IMR-90 (cell line): ENCODE data around the gene FUCA2. TPM values are rescaled to one million over a fixed set of nuclear protein-coding genes. Genes with fewer than 3 reads are reported as not detected.

Experiments used
- ATAC-seq: fragments of 200-7000 bp; cut with Tn5 transposase; 2 replicates; pipeline ENCODE4 v1.9.1; 2020; ENCODE audit warnings: low read depth, mild to moderate bottlenecking, moderate library complexity
- BruUV-seq: library from RNA; stranded (reverse); fragments of 400-500 nt; replicated peaks from 2 replicates; lab custom pipeline; 2021; lab: Mats Ljungman, UMichigan
- CTCF ChIA-PET: fragments of 300-600 bp; formaldehyde crosslinking; extraction: SDS; loops from one replicate; lab custom pipeline; 2021; ENCODE audit warnings: antibody characterized with exemption; lab: Yijun Ruan, JAX
- POLR2A ChIA-PET: fragments of 300-600 bp; sonication (Branson Sonifier 250); formaldehyde crosslinking; loops from one replicate; lab custom pipeline; 2022; ENCODE audit warnings: antibody characterized with exemption; ENCODE audit not compliant: unreplicated experiment; lab: Charles Lee
- DNase-seq: peaks from one replicate; pipeline ENCODE4 v3.0.0; 2013
- H2AFZ ChIP-seq: replicated peaks from 2 replicates; pipeline ENCODE3; 2013; ENCODE audit warnings: low read length, mild to moderate bottlenecking; ENCODE audit not compliant: poor library complexity
- H2AK5ac ChIP-seq: 2 replicates; pipeline ENCODE4 v1.6.1; 2013; ENCODE audit warnings: low read depth, low read length, inconsistent platforms
- H2AK9ac ChIP-seq: replicated peaks from 2 replicates; pipeline ENCODE3; 2013; ENCODE audit warnings: mild to moderate bottlenecking, low read depth, low read length, moderate library complexity; ENCODE audit not compliant: poor library complexity
- H2BK120ac ChIP-seq: 2 replicates; pipeline ENCODE4 v1.6.1; 2013; ENCODE audit warnings: low read depth, low read length, inconsistent platforms
- H2BK15ac ChIP-seq: 3 replicates; pipeline ENCODE4 v1.6.1; 2013; ENCODE audit warnings: low read depth, low read length, inconsistent platforms
- H2BK20ac ChIP-seq: 2 replicates; pipeline ENCODE4 v1.6.1; 2013; ENCODE audit warnings: low read depth, mild to moderate bottlenecking, inconsistent platforms, low read length, moderate library complexity
- H2BK5ac ChIP-seq: 2 replicates; pipeline ENCODE4 v1.6.1; 2013; ENCODE audit warnings: mild to moderate bottlenecking, low read depth, low read length, inconsistent platforms; ENCODE audit not compliant: poor library complexity, severe bottlenecking
- H3K14ac ChIP-seq: replicated peaks from 2 replicates; pipeline ENCODE4 v1.6.1; 2013; ENCODE audit warnings: low read depth, low read length, inconsistent platforms
- H3K18ac ChIP-seq: 2 replicates; pipeline ENCODE4 v1.6.1; 2013; ENCODE audit warnings: low read depth, low read length, control low read depth
- H3K23ac ChIP-seq: 2 replicates; pipeline ENCODE4 v1.6.1; 2013; ENCODE audit warnings: low read depth, low read length, inconsistent platforms
- H3K27ac ChIP-seq: 2 replicates; pipeline ENCODE4 v1.5.1; 2013; ENCODE audit warnings: mild to moderate bottlenecking, control low read depth, low read length; ENCODE audit not compliant: insufficient read depth
- H3K27me3 ChIP-seq: 2 replicates; pipeline ENCODE4 v1.6.1; 2013; ENCODE audit warnings: low read length; ENCODE audit not compliant: control insufficient read depth, insufficient read depth
- H3K36me3 ChIP-seq: 2 replicates; pipeline ENCODE4 v1.6.1; 2013; ENCODE audit warnings: low read length, mixed read lengths; ENCODE audit not compliant: control insufficient read depth, insufficient read depth
- H3K4ac ChIP-seq: 2 replicates; pipeline ENCODE4 v1.6.1; 2013; ENCODE audit warnings: low read depth, low read length, inconsistent platforms
- H3K4me1 ChIP-seq: 2 replicates; pipeline ENCODE4 v1.6.1; 2013; ENCODE audit warnings: low read length, mixed read lengths; ENCODE audit not compliant: control insufficient read depth, insufficient read depth
- H3K4me2 ChIP-seq: 2 replicates; pipeline ENCODE4 v1.6.1; 2013; ENCODE audit warnings: low read depth, mild to moderate bottlenecking, control low read depth, low read length, moderate library complexity
- H3K4me3 ChIP-seq: 2 replicates; pipeline ENCODE4 v1.5.1; 2013; ENCODE audit warnings: low read depth, mild to moderate bottlenecking, control low read depth, low read length, moderate library complexity; ENCODE audit not compliant: insufficient read depth
- H3K56ac ChIP-seq: 2 replicates; pipeline ENCODE4 v1.6.1; 2013; ENCODE audit warnings: low read length, inconsistent platforms; ENCODE audit not compliant: insufficient read depth; ENCODE audit errors: extremely low read depth
- H3K79me1 ChIP-seq, 2 experiments: 2 replicates each; pipeline ENCODE4 v1.6.1; 2013; ENCODE audit warnings: low read length in 2 of 2, inconsistent platforms in 1 of 2, low read depth in 1 of 2
- H3K9ac ChIP-seq: 2 replicates; pipeline ENCODE4 v1.6.1; 2013; ENCODE audit warnings: low read depth, low read length, control low read depth
- H3K9me1 ChIP-seq: 2 replicates; pipeline ENCODE4 v1.6.1; 2013; ENCODE audit warnings: low read length, inconsistent platforms; ENCODE audit not compliant: insufficient read depth
- H3K9me3 ChIP-seq: 2 replicates; pipeline ENCODE4 v1.6.1; 2013; ENCODE audit warnings: low read length; ENCODE audit not compliant: control insufficient read depth, insufficient read depth
- H4K20me1 ChIP-seq: 2 replicates; pipeline ENCODE4 v1.6.1; 2013; ENCODE audit warnings: low read length, inconsistent platforms; ENCODE audit not compliant: insufficient read depth
- H4K5ac ChIP-seq: 2 replicates; pipeline ENCODE4 v1.6.1; 2013; ENCODE audit warnings: mild to moderate bottlenecking, low read depth, low read length, control low read depth
- H4K8ac ChIP-seq, 2 experiments: 2 replicates each; pipeline ENCODE4 v1.6.1; 2013; ENCODE audit warnings: low read depth in 2 of 2, low read length in 2 of 2, control low read depth in 1 of 2, inconsistent platforms in 1 of 2
- H4K91ac ChIP-seq: 2 replicates; pipeline ENCODE4 v1.6.1; 2013; ENCODE audit warnings: low read depth, low read length, inconsistent platforms; ENCODE audit not compliant: insufficient read depth
- CEBPB ChIP-seq: IDR thresholded peaks from 2 replicates; pipeline ENCODE4 v1.6.1; 2012; ENCODE audit warnings: low read depth, low read length, improper control_type of control experiment
- CHD1 ChIP-seq: IDR thresholded peaks from 2 replicates; pipeline ENCODE4 v1.6.1; 2012; ENCODE audit warnings: low read depth, low read length, improper control_type of control experiment
- FOS ChIP-seq: fragments of 150-350 bp; IDR thresholded peaks from 2 replicates; pipeline ENCODE4 v1.6.1; 2016; ENCODE audit warnings: low read depth, low read length
- SMC3 ChIP-seq: fragments of 150-350 bp; IDR thresholded peaks from 2 replicates; pipeline ENCODE4 v1.6.1; 2016; ENCODE audit warnings: low read depth, mild to moderate bottlenecking, antibody characterized with exemption, low read length, moderate library complexity
- WGBS, 2 experiments: methylation state at CpG; one replicate each; pipeline versions ENCODE4 v1.1.5 to v1.1.7; 2013; ENCODE audit warnings: missing lambda C conversion rate in 2 of 2; ENCODE audit not compliant: insufficient read length in 1 of 2; ENCODE audit errors: extremely low coverage in 2 of 2; 5-methylcytosine and 5-hydroxymethylcytosine counted together
- dilution Hi-C: fragments of 300-500 bp; cut with HindIII; formaldehyde crosslinking; loops from one replicate; pipeline ENCODE4 v1.14.3; 2018; ENCODE audit warnings: low sequenced_read_pairs; ENCODE audit not compliant: unreplicated experiment
- in situ Hi-C: fragments of 300-500 bp; cut with MboI; formaldehyde crosslinking; loops from 3 replicates; pipeline ENCODE4 v1.14.3; 2019; ENCODE audit warnings: low sequenced_read_pairs, inconsistent platforms, mixed read lengths
- intact Hi-C: fragments of 100-400 bp; cut with micrococcal nuclease; formaldehyde crosslinking; loops from 2 replicates; pipeline ENCODE4 v1.10.0; 2022
- polyA plus RNA-seq, 3 experiments: library from polyadenylated mRNA; depleted of rRNA; stranded (reverse); fragments of >200 nt; gene quantifications; 2 replicates each; pipeline ENCODE4 v1.2.3, GENCODE V29; 2012; ENCODE audit warnings: low replicate concordance in 1 of 3
- total RNA-seq: library from RNA; depleted of rRNA; stranded (reverse); fragments of >200 nt; gene quantifications from 2 replicates; pipeline ENCODE4 v1.2.3, GENCODE V29; 2012

FUCA2 gene
- total and polyA plus RNA-seq, 2 of the 4 experiments (the other 2 are of a cell fraction): 44.1 to 47.4 TPM

DNA sequence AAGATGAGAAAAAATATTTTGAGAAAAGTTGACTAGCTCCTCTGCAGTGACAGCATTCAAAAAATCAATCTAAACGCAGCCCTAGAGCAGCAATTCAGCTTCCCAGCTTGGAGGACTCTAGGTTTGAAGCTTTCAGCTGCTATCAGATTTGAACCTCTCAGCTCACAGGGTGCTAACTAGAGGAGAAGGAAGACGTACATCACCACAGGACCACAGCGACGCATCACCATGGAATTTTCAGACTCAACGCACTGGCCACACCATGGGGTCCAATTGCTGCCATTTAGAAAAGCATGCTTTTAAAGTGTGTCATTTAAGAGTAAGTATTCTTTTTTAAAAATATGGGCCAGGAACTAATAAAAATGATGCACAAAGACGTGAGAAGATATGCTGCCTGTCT is 45.0 kb upstream of the FUCA2 start:
- Histone ChIP-seq H3K14ac (peak overlapping the region; percentile 76), H2BK120ac (peak overlapping the region; percentile 75; the same call in 1 of the 2 replicates), H4K8ac (peak overlapping the region; percentile 41 to 74; a peak in 3 of 4 replicates), H4K91ac (peak overlapping the region; percentile 59; the same call in 1 of the 2 replicates), H4K20me1 (no peaks in the 10 kb centered on the region), H2BK5ac (peak overlapping the region; percentile 59), H3K79me1 (peaks cover 3 to 21% of the 10 kb centered on the region in 2 experiments; a peak in 3 of 4 replicates), H3K27ac (peak overlapping the region; percentile 66), H3K27me3 (no peaks in the 10 kb centered on the region), H3K36me3 (no peaks in the 10 kb centered on the region), H3K4me3 (no peak overlapping the region), H3K56ac (no peak overlapping the region), H3K9me1 (peaks cover 5% of the 10 kb centered on the region; the same call in 1 of the 2 replicates), H3K9ac (no peak overlapping the region; the same call in 1 of the 2 replicates), H2AK9ac (no peak overlapping the region), H3K9me3 (no peaks in the 10 kb centered on the region), H4K5ac (peak overlapping the region; percentile 65; the same call in 1 of the 2 replicates), H3K23ac (no peak overlapping the region; the same call in 1 of the 2 replicates), H3K4me1 (no peaks in the 10 kb centered on the region; the same call in 1 of the 2 replicates), H3K4ac (peak overlapping the region; percentile 71), H2BK15ac (peak overlapping the region; percentile 19; the same call in 1 of the 3 replicates), H2AFZ (peak overlapping the region; percentile 63), H3K4me2 (peak overlapping the region; percentile 67), H2AK5ac (no peak overlapping the region), H3K18ac (no peak overlapping the region; the same call in 1 of the 2 replicates), H2BK20ac (peak overlapping the region; percentile 78)
- ATAC-seq (peak; percentile 98), DNase-seq (peak; percentile 95)
- in situ Hi-C loops (no loop called here), intact Hi-C loops (loop anchor here (5.0 kb wide), 1 partner anchor 104 kb away; the partner anchor contains the start of genes ADAT2 and PEX3), dilution Hi-C loops (no loop called here)
- TF ChIP-seq CHD1 (no peak), SMC3 (no peak), CEBPB (no peak), FOS (peak; percentile 30; the same call in 1 of the 2 replicates)
- WGBS, 2 experiments: no CpG with 5 or more reads among the region's 6 CpGs
- ChIA-PET POLR2A (no interaction called here), CTCF (interaction anchor here (0.6 to 0.9 kb wide), 2 partner anchors 36 to 1212 kb away, joined by 3 read pairs; no protein-coding TSS in a partner anchor)
- BruUV-seq: no TSS peak
